NOMO-1 treated with dmso at 0.1 percent for 144 hours (cell line): ENCODE results near the gene C16orf90.
"Not testable (repeated sequence)": the region's sequence is repeated elsewhere in the genome, so short reads cannot be mapped to it uniquely, and the experiment has no call there.

Source experiments
- DNase-seq: peaks from one replicate; lab custom pipeline; 2025; ENCODE audit not compliant: unreplicated experiment; lab: John Stamatoyannopoulos, UW

C16orf90 gene

GRCh38 chr16:3495176-3495575, at the start of gene C16orf90:
Gene C16orf90 (minus strand): TSS chr16:3495489. CDS start chr16:3495421, 68 bp downstream.
- no peak for DNase-seq

GRCh38 chr16:3542601-3543373, 47.5 kb upstream of the C16orf90 start:
- no peak for DNase-seq

GRCh38 chr16:3541527-3542155, 46.4 kb upstream of the C16orf90 start:
- no peak for DNase-seq

GRCh38 chr16:3538222-3538621, 42.9 kb upstream of the C16orf90 start:
- DNase-seq, result no peak

GRCh38 chr16:3536851-3537250, 41.6 kb upstream of the C16orf90 start:
- no peak for DNase-seq

GRCh38 chr16:3536271-3536731, 41.0 kb upstream of the C16orf90 start:
- DNase-seq, result no peak

GRCh38 chr16:3534126-3534525, 38.8 kb upstream of the C16orf90 start:
- DNase-seq, result no peak

GRCh38 chr16:3532741-3533140, 37.5 kb upstream of the C16orf90 start:
- no peak for DNase-seq

- DNase-seq, result no peak
Measured at GRCh38 chr16:3530371-3530914, 35.2 kb upstream of the C16orf90 start.

- no peak for DNase-seq
Measured at GRCh38 chr16:3529175-3529574, 33.9 kb upstream of the C16orf90 start.

- no peak for DNase-seq
Measured at GRCh38 chr16:3528406-3528805, 33.1 kb upstream of the C16orf90 start.

GRCh38 chr16:3527216-3527829, 32.0 kb upstream of the C16orf90 start:
- DNase-seq, result not testable (repeated sequence)

- no peak for DNase-seq
Measured at GRCh38 chr16:3525951-3526350, 30.7 kb upstream of the C16orf90 start.

GRCh38 chr16:3523281-3523680, 28.0 kb upstream of the C16orf90 start:
- no peak for DNase-seq

- DNase-seq, result no peak
Measured at GRCh38 chr16:3520841-3521240, 25.6 kb upstream of the C16orf90 start.

GRCh38 chr16:3520413-3520812, 25.1 kb upstream of the C16orf90 start:
- no peak for DNase-seq

- DNase-seq, result no peak
Measured at GRCh38 chr16:3519581-3519980, 24.3 kb upstream of the C16orf90 start.

- DNase-seq, result no peak
Measured at GRCh38 chr16:3518986-3519348, 23.7 kb upstream of the C16orf90 start.

- DNase-seq, result no peak
Measured at GRCh38 chr16:3518292-3518985, 23.1 kb upstream of the C16orf90 start.

- DNase-seq, result no peak
Measured at GRCh38 chr16:3515897-3516296, 20.6 kb upstream of the C16orf90 start.

- DNase-seq, result no peak
Measured at GRCh38 chr16:3514621-3515020, 19.3 kb upstream of the C16orf90 start.
